A673 (cell line): ENCODE measurements around the gene FSIP1. TPM values are rescaled to one million over a fixed set of nuclear protein-coding genes. Genes with fewer than 3 reads are reported as not detected.
A peak's percentile ranks its signal among the peaks of the same experiment; 100 is the strongest.

Experiments used
- BruUV-seq: library from RNA; stranded (reverse); fragments of 400-500 nt; replicated peaks from 2 replicates; lab custom pipeline; 2021; lab: Mats Ljungman, UMichigan
- CTCF ChIA-PET: fragments of 300-600 bp; sonication (Branson Sonifier 250); formaldehyde crosslinking; loops from one replicate; lab custom pipeline; 2022; ENCODE audit warnings: antibody characterized with exemption; lab: Charles Lee
- POLR2A ChIA-PET: fragments of 300-600 bp; sonication (Branson Sonifier 250); formaldehyde crosslinking; loops from one replicate; lab custom pipeline; 2022; ENCODE audit warnings: antibody characterized with exemption; ENCODE audit not compliant: low non-redundant PET; lab: Charles Lee
- DNase-seq: peaks from one replicate; pipeline ENCODE4 v3.0.0-alpha.2; 2015; ENCODE audit warnings: low spot score
- H3K27ac ChIP-seq: fragments of 200-600 bp; sonication (generic); 2 replicates; pipeline ENCODE4 v1.5.1; 2016; ENCODE audit warnings: mixed run types, low read depth, mild to moderate bottlenecking, mixed read lengths, antibody characterized with exemption, low read length; ENCODE audit not compliant: poor library complexity, severe bottlenecking
- H3K27me3 ChIP-seq: fragments of 200-600 bp; sonication (generic); replicated peaks from 2 replicates; pipeline ENCODE4 v1.6.1; 2017; ENCODE audit warnings: mixed run types, low read depth, mild to moderate bottlenecking, mixed read lengths, antibody characterized with exemption, low read length; ENCODE audit not compliant: insufficient read depth, poor library complexity
- H3K36me3 ChIP-seq: fragments of 200-600 bp; sonication (generic); 2 replicates; pipeline ENCODE4 v1.6.1; 2016; ENCODE audit warnings: mixed run types, mild to moderate bottlenecking, mixed read lengths, antibody characterized with exemption, low read length; ENCODE audit not compliant: insufficient read depth, poor library complexity, severe bottlenecking
- H3K4me1 ChIP-seq: fragments of 200-600 bp; sonication (generic); 2 replicates; pipeline ENCODE4 v1.6.1; 2017; ENCODE audit warnings: mixed run types, mild to moderate bottlenecking, mixed read lengths, antibody characterized with exemption, low read length; ENCODE audit not compliant: insufficient read depth, poor library complexity, severe bottlenecking
- H3K4me3 ChIP-seq: fragments of 200-600 bp; sonication (generic); 2 replicates; pipeline ENCODE4 v1.5.1; 2016; ENCODE audit warnings: low read depth, mixed run types, mild to moderate bottlenecking, mixed read lengths, low read length; ENCODE audit not compliant: poor library complexity, severe bottlenecking
- H3K9me3 ChIP-seq: fragments of 200-600 bp; sonication (generic); 2 replicates; pipeline ENCODE4 v1.6.1; 2016; ENCODE audit warnings: mixed run types, low read depth, mild to moderate bottlenecking, mixed read lengths, antibody characterized with exemption, low read length; ENCODE audit not compliant: poor library complexity, severe bottlenecking
- CTCF ChIP-seq: fragments of 300-800, 200-600 bp; sonication (generic); conservative IDR thresholded peaks from 2 replicates; pipeline ENCODE4 v1.5.1; 2017; ENCODE audit warnings: low read depth, mild to moderate bottlenecking, antibody characterized with exemption, low read length, moderate library complexity, mixed read lengths
- EZH2 ChIP-seq: fragments of 200-600 bp; sonication (generic); IDR thresholded peaks from 2 replicates; pipeline ENCODE4 v1.6.1; 2017; ENCODE audit warnings: borderline replicate concordance, low read depth, mild to moderate bottlenecking, mixed read lengths, antibody characterized with exemption, low read length; ENCODE audit not compliant: poor library complexity, severe bottlenecking
- intact Hi-C: fragments of 100-400 bp; cut with micrococcal nuclease; formaldehyde crosslinking; loops from one replicate; pipeline ENCODE4 v1.10.0; 2022; ENCODE audit not compliant: unreplicated experiment
- total RNA-seq: library from RNA; stranded (reverse); gene quantifications from 2 replicates; pipeline ENCODE4 v1.2.3, GENCODE V29; 2021

Gene FSIP1
- total RNA-seq, 1 experiment from 2014 or later, result 0.37 TPM

- no peak overlapping the region for H3K27ac ChIP-seq
- no TSS peak for BruUV-seq
Measured at GRCh38 chr15:39666677-39667076, 116.0 kb downstream of the FSIP1 start.

GRCh38 chr15:39665629-39666250 lies 116.9 kb downstream of the FSIP1 start:
- Histone ChIP-seq H3K27ac (no peak overlapping the region), H3K4me3 (no peak overlapping the region), H3K27me3 (no peaks in the 10 kb centered on the region), H3K9me3 (no peaks in the 10 kb centered on the region), H3K4me1 (no peaks in the 10 kb centered on the region), H3K36me3 (no peaks in the 10 kb centered on the region)
- no peak for TF ChIP-seq EZH2
- TF ChIP-seq CTCF, result no peak
- DNase-seq, result no peak
- intact Hi-C loops, result no loop called here
- ChIA-PET POLR2A (no interaction called here), CTCF (no interaction called here)
- BruUV-seq, result no TSS peak

More at GRCh38 chr15:39666677-39667076, 116.0 kb downstream of the FSIP1 start:
- Histone ChIP-seq H3K4me3 (no peak overlapping the region), H3K27me3 (no peaks in the 10 kb centered on the region), H3K9me3 (no peaks in the 10 kb centered on the region), H3K36me3 (no peaks in the 10 kb centered on the region), H3K4me1 (no peaks in the 10 kb centered on the region)
- ChIA-PET CTCF (no interaction called here), POLR2A (no interaction called here)
- peak; percentile 3 for DNase-seq
- intact Hi-C loops, result no loop called here
- no peak for TF ChIP-seq EZH2
- no peak for TF ChIP-seq CTCF

GRCh38 chr15:39663704-39664250 lies 118.9 kb downstream of the FSIP1 start:
- H3K27me3 ChIP-seq, result no peaks in the 10 kb centered on the region
- H3K9me3 ChIP-seq, result no peaks in the 10 kb centered on the region
- no peak overlapping the region for H3K4me3 ChIP-seq
- H3K27ac ChIP-seq, result no peak overlapping the region
- no peaks in the 10 kb centered on the region for H3K4me1 ChIP-seq
- POLR2A ChIA-PET, result no interaction called here
- H3K36me3 ChIP-seq, result no peaks in the 10 kb centered on the region
- intact Hi-C loops, result no loop called here
- no peak for DNase-seq
- BruUV-seq, result no TSS peak
- CTCF ChIA-PET, result no interaction called here
- no peak for TF ChIP-seq EZH2
- no peak for TF ChIP-seq CTCF
